Measurements from ENCODE around the gene TCP11X2.
"Not testable (repeated sequence)": the region's sequence is repeated elsewhere in the genome, so short reads cannot be mapped to it uniquely, and the experiment has no call there.

GRCh38 chrX:102439908-102440307 is 31.7 kb downstream of the TCP11X2 start, which contains the start of gene NXF2B:
- not testable (repeated sequence) for TF ChIP-seq FOXP2 (optimal IDR thresholded peaks at IDR 0.05; ENCODE audit: control extremely low read depth, extremely low read length, insufficient read depth); EZH2 (IDR thresholded peaks at IDR 0.05)

Data from SK-N-MC (cell line).